Ishikawa (cell line): ENCODE results near the gene SMYD3.

Experiments used
- CEBPB ChIP-seq: IDR thresholded peaks from 2 replicates; pipeline ENCODE4 v1.6.1; 2012
- EP300 ChIP-seq: IDR thresholded peaks from 2 replicates; pipeline ENCODE4 v1.6.1; 2012; ENCODE audit warnings: borderline replicate concordance
- FOXM1 ChIP-seq: IDR thresholded peaks from 2 replicates; pipeline ENCODE4 v1.6.1; 2012; ENCODE audit warnings: low read depth, borderline replicate concordance
- MAX ChIP-seq: IDR thresholded peaks from 2 replicates; pipeline ENCODE4 v1.6.1; 2012
- NFIC ChIP-seq: IDR thresholded peaks from 2 replicates; pipeline ENCODE4 v1.6.1; 2012
- RAD21 ChIP-seq: IDR thresholded peaks from 2 replicates; pipeline ENCODE4 v1.6.1; 2012; ENCODE audit warnings: low read depth
- REST ChIP-seq: IDR thresholded peaks from 2 replicates; pipeline ENCODE4 v1.6.1; 2012; ENCODE audit warnings: low read depth, mild to moderate bottlenecking
- TAF1 ChIP-seq: IDR thresholded peaks from 2 replicates; pipeline ENCODE4 v1.6.1; 2012; ENCODE audit warnings: low read depth, mild to moderate bottlenecking
- YY1 ChIP-seq: IDR thresholded peaks from 2 replicates; pipeline ENCODE4 v1.6.1; 2012; ENCODE audit warnings: low read depth
- ZBTB7A ChIP-seq: IDR thresholded peaks from 2 replicates; pipeline ENCODE4 v1.6.1; 2012; ENCODE audit warnings: low read depth

- TF ChIP-seq RAD21 (no peak), REST (no peak), EP300 (no peak), CEBPB (no peak), FOXM1 (no peak), MAX (no peak), YY1 (no peak), TAF1 (no peak), ZBTB7A (no peak), NFIC (no peak)
Observed at GRCh38 chr1:246383239-246383589, 123.9 kb downstream of the SMYD3 start.
